Fibroblast of lung (primary cell): ENCODE measurements around the gene LILRB5. TPM values are rescaled to one million over a fixed set of nuclear protein-coding genes. Genes with fewer than 3 reads are reported as not detected.
"Not testable (repeated sequence)": the region's sequence is repeated elsewhere in the genome, so short reads cannot be mapped to it uniquely, and the experiment has no call there.

Source experiments
- DNase-seq, 2 donors: peaks; one replicate each; pipeline versions ENCODE4 v3.0.0 to v3.0.0-alpha.2; 2010; ENCODE audit warnings: low read depth in 2 of 2
- H2AFZ ChIP-seq: 2 replicates; pipeline ENCODE4 v1.5.1; 2012; ENCODE audit warnings: low read length, control low read depth, inconsistent platforms
- H3K27ac ChIP-seq: 2 replicates; pipeline ENCODE4 v1.5.1; 2011; ENCODE audit warnings: low read length, control low read depth; ENCODE audit not compliant: insufficient read depth
- H3K27me3 ChIP-seq: 2 replicates; pipeline ENCODE4 v1.5.1; 2011; ENCODE audit warnings: mild to moderate bottlenecking, low read length; ENCODE audit not compliant: control insufficient read depth, insufficient read depth
- H3K36me3 ChIP-seq: 2 replicates; pipeline ENCODE4 v1.5.1; 2011; ENCODE audit warnings: low read length; ENCODE audit not compliant: control insufficient read depth, insufficient read depth
- H3K4me1 ChIP-seq: 2 replicates; pipeline ENCODE4 v1.5.1; 2011; ENCODE audit warnings: low read length; ENCODE audit not compliant: control insufficient read depth, insufficient read depth; ENCODE audit errors: extremely low read depth
- H3K4me2 ChIP-seq: 2 replicates; pipeline ENCODE4 v1.5.1; 2011; ENCODE audit warnings: low read length, control low read depth; ENCODE audit not compliant: insufficient read depth; ENCODE audit errors: extremely low read depth
- H3K4me3 ChIP-seq, 4 experiments: fragments of 200-600 bp in 1 of 4; sonication (generic) in 1 of 4; replicated peaks in 1 of 4; 2 replicates each; pipeline ENCODE4 v1.5.1; 2011 to 2016; ENCODE audit warnings: low read length in 4 of 4, low read depth in 3 of 4, mild to moderate bottlenecking in 3 of 4, control low read depth in 2 of 4, inconsistent platforms in 1 of 4, mixed read lengths in 1 of 4; ENCODE audit not compliant: insufficient read depth in 1 of 4; ENCODE audit errors: control extremely low read depth in 1 of 4
- H3K79me2 ChIP-seq: 2 replicates; pipeline ENCODE4 v1.5.1; 2012; ENCODE audit warnings: mild to moderate bottlenecking, low read length, inconsistent platforms; ENCODE audit not compliant: control insufficient read depth, insufficient read depth
- H3K9ac ChIP-seq: 2 replicates; pipeline ENCODE4 v1.5.1; 2011; ENCODE audit warnings: mild to moderate bottlenecking, low read length, control low read depth; ENCODE audit not compliant: insufficient read depth
- H3K9me3 ChIP-seq: 2 replicates; pipeline ENCODE4 v1.5.1; 2012; ENCODE audit warnings: low read depth, low read length; ENCODE audit not compliant: control insufficient read depth, insufficient read depth
- H4K20me1 ChIP-seq: 2 replicates; pipeline ENCODE4 v1.5.1; 2011; ENCODE audit warnings: low read length; ENCODE audit not compliant: control insufficient read depth, insufficient read depth; ENCODE audit errors: extremely low read depth
- CTCF ChIP-seq, 2 donors: IDR thresholded peaks in 1 of 2; conservative IDR thresholded peaks in 1 of 2; 1 replicate in 1 of 2; 2 replicates in 1 of 2; pipeline ENCODE4 v1.5.1; 2011 to 2012; ENCODE audit warnings: low read length in 2 of 2, control low read depth in 1 of 2, inconsistent platforms in 1 of 2, low read depth in 1 of 2, mild to moderate bottlenecking in 1 of 2
- EZH2 ChIP-seq: IDR thresholded peaks from 2 replicates; pipeline ENCODE4 v1.5.1; 2012; ENCODE audit warnings: low read length, control low read depth, mild to moderate bottlenecking; ENCODE audit errors: missing control alignments
- polyA plus RNA-seq, 2 donors: library from polyadenylated mRNA; depleted of rRNA in 1 of 2; stranded (reverse) in 1 of 2; unstranded in 1 of 2; fragments of >200 nt; gene quantifications; 2 replicates each; pipeline ENCODE4 v1.2.1, GENCODE V29; 2011 to 2012; ENCODE audit warnings: missing spikeins in 1 of 2
- total RNA-seq: library from RNA; depleted of rRNA; stranded (reverse); fragments of >200 nt; gene quantifications from 2 replicates; pipeline ENCODE4 v1.2.1, GENCODE V29; 2014

The LILRB5 gene
- total and polyA plus RNA-seq, 2 donors (not counting 1 experiment from before 2014, with no cell fraction given), result not detected

- Histone ChIP-seq H3K36me3 (peaks cover 22% of the 10 kb centered on the region), H3K9me3 (no peaks in the 10 kb centered on the region), H3K9ac (no peak overlapping the region), H3K79me2 (peaks cover 54% of the 10 kb centered on the region), H3K4me1 (peaks cover 26% of the 10 kb centered on the region), H3K27ac (peak overlapping the region; percentile 61), H3K27me3 (no peaks in the 10 kb centered on the region), H2AFZ (no peak overlapping the region), H3K4me2 (no peak overlapping the region), H3K4me3 (no peak overlapping the region), H4K20me1 (no peaks in the 10 kb centered on the region)
- TF ChIP-seq EZH2 (no peak), CTCF (conservative IDR thresholded peaks at IDR 0.05 in 1 of 2, IDR thresholded peaks at IDR 0.05 in 1 of 2; ENCODE audit: low read depth in 1 of 2, low read length in 2 of 2) (no peak)
- peak; percentile 18 to 23 for DNase-seq
Observed at GRCh38 chr19:54208784-54209057, 48.4 kb downstream of the LILRB5 start.

GRCh38 chr19:54207983-54208783, 48.9 kb downstream of the LILRB5 start:
- TF ChIP-seq CTCF (conservative IDR thresholded peaks at IDR 0.05 in 1 of 2, IDR thresholded peaks at IDR 0.05 in 1 of 2; ENCODE audit: low read depth in 1 of 2, low read length in 2 of 2), result no peak
- no peak for TF ChIP-seq EZH2
- Histone ChIP-seq H4K20me1 (no peaks in the 10 kb centered on the region), H2AFZ (no peak overlapping the region), H3K4me1 (peaks cover 27% of the 10 kb centered on the region), H3K36me3 (peaks cover 26% of the 10 kb centered on the region), H3K4me3 (no peak overlapping the region), H3K4me2 (no peak overlapping the region), H3K79me2 (peaks cover 59% of the 10 kb centered on the region), H3K27me3 (no peaks in the 10 kb centered on the region), H3K9ac (no peak overlapping the region), H3K9me3 (no peaks in the 10 kb centered on the region), H3K27ac (peak overlapping the region; percentile 61)
- peak; percentile 77 to 99 for DNase-seq

GRCh38 chr19:54207676-54207982, 49.4 kb downstream of the LILRB5 start:
- Histone ChIP-seq H3K79me2 (peaks cover 65% of the 10 kb centered on the region), H2AFZ (no peak overlapping the region), H3K4me3 (peak overlapping the region in 1 of 4 experiments; percentile 10), H4K20me1 (peaks cover 1% of the 10 kb centered on the region), H3K9ac (no peak overlapping the region), H3K4me2 (no peak overlapping the region), H3K27ac (peak overlapping the region; percentile 61), H3K27me3 (no peaks in the 10 kb centered on the region), H3K4me1 (peaks cover 32% of the 10 kb centered on the region), H3K36me3 (peaks cover 31% of the 10 kb centered on the region), H3K9me3 (no peaks in the 10 kb centered on the region)
- TF ChIP-seq CTCF (conservative IDR thresholded peaks at IDR 0.05 in 1 of 2, IDR thresholded peaks at IDR 0.05 in 1 of 2; ENCODE audit: low read depth in 1 of 2, low read length in 2 of 2), result no peak
- TF ChIP-seq EZH2, result no peak
- no peak for DNase-seq

GRCh38 chr19:54207193-54207592, 49.9 kb downstream of the LILRB5 start:
- DNase-seq, H3K4me3 ChIP-seq, H3K4me2 ChIP-seq, H2AFZ ChIP-seq, H3K27me3 ChIP-seq, H3K9ac ChIP-seq, H4K20me1 ChIP-seq, H3K9me3 ChIP-seq: not testable (repeated sequence)
- peaks cover 34% of the 10 kb centered on the region for H3K36me3 ChIP-seq
- peak overlapping the region; percentile 61 for H3K27ac ChIP-seq
- H3K79me2 ChIP-seq, result peaks cover 69% of the 10 kb centered on the region
- peaks cover 36% of the 10 kb centered on the region for H3K4me1 ChIP-seq
